GM10266 (cell line): ENCODE results near the gene TRPC4AP.
"Not testable (repeated sequence)": the region's sequence is repeated elsewhere in the genome, so short reads cannot be mapped to it uniquely, and the experiment has no call there.

ENCODE experiments used
- DNase-seq: peaks from one replicate; pipeline ENCODE4 v3.0.0; 2012; ENCODE audit errors: extremely low spot score
- TF ChIP-seq, protein P1 (sequence below): IDR thresholded peaks from 2 replicates; pipeline ENCODE4 v1.5.1; 2012; ENCODE audit warnings: mild to moderate bottlenecking, low read depth; ENCODE audit not compliant: control insufficient read depth, insufficient read depth; ENCODE audit errors: missing control alignments

The TRPC4AP gene

DNA sequence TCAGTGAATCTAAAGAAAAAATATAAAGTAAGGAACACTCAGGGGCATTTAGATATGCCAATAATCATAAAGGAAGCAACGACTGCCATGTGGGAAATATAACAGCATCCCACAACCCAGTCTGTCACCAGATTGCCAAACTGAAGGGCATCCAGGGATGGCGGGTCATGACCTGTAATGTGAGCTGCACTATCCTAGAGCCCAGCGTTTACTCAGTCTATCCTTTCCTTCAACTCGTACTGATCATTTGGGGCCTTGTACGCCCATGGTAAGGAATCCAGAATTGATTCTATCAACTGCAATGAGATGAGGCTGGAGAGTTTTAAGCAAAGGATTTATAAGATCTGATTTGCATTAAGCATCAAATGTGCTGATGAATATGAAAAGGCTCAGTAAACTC is 5.3 kb downstream of the TRPC4AP start:
- TF ChIP-seq, protein P1, sequence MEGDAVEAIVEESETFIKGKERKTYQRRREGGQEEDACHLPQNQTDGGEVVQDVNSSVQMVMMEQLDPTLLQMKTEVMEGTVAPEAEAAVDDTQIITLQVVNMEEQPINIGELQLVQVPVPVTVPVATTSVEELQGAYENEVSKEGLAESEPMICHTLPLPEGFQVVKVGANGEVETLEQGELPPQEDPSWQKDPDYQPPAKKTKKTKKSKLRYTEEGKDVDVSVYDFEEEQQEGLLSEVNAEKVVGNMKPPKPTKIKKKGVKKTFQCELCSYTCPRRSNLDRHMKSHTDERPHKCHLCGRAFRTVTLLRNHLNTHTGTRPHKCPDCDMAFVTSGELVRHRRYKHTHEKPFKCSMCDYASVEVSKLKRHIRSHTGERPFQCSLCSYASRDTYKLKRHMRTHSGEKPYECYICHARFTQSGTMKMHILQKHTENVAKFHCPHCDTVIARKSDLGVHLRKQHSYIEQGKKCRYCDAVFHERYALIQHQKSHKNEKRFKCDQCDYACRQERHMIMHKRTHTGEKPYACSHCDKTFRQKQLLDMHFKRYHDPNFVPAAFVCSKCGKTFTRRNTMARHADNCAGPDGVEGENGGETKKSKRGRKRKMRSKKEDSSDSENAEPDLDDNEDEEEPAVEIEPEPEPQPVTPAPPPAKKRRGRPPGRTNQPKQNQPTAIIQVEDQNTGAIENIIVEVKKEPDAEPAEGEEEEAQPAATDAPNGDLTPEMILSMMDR: no peak
- DNase-seq: no peak

DNA sequence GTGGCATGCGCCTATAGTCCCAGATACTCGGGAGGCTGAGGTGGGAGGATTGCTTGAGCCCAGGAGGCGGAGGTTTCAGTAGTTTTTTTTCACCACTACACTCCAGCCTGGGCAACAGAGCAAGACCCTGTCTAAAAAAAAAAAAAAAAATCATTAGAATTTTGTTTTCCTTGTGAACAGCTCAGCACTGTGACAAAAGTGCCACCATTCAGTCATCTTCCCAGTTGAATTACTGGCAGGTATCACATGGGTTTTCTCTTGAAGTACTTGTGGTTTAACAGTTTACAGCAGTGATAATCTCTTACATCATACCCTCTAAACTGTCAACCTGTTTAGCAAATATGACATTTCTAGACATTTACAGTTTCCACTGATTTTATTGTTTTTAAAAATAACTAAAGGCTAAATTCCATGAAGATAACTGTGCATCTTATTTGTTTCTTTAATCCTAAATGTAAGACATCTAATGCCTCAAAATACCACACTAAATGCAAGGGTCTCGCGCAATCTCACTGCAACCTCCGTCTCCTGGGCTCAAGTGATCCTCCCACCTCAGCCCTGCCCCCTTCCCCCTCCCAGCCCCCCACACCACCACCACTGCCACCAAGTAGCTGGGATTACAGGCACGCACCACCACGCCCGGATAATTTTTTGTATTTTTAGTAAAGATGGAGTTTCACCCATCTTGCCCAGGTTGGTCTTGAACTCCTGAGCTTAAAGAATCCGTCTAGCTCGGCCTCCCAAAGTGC is 7.0 kb downstream of the TRPC4AP start:
- DNase-seq: no peak
- TF ChIP-seq, protein P1: no peak

DNA sequence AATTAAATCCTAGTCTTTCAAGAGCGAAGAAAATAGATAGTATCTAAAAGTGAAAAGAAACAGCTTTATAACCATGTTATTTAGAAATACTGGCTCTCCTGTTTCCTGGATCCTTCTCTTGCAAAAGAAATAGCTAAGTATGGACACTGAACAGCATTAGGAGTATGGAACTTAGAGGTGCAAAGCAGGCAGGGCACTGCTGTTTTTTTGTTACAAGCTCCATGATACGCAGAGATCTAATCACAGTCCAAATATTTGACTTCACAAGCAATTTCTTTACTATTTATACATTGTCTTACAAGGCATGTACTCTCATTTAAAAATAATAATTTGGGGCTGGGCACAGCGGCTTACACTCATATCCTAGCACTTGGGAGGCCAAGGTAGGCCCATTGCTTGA is 7.6 kb downstream of the TRPC4AP start:
- DNase-seq: no peak
- TF ChIP-seq, protein P1: no peak

DNA sequence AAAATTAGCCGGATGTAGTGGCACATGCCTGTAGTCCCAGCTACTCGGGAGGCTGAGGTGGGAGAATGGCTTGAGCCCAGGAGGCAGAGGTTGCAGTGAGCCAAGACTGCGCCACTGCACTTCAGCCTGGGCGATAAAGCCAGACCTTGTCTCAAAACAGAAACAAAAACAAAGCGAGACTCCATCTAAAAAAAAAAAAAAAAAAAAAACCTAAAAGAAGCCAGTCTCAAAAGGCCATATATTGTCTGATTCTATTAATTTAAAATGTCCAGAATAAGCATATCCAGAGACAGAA is 12.3 kb downstream of the TRPC4AP start:
- not testable (repeated sequence) for DNase-seq

DNA sequence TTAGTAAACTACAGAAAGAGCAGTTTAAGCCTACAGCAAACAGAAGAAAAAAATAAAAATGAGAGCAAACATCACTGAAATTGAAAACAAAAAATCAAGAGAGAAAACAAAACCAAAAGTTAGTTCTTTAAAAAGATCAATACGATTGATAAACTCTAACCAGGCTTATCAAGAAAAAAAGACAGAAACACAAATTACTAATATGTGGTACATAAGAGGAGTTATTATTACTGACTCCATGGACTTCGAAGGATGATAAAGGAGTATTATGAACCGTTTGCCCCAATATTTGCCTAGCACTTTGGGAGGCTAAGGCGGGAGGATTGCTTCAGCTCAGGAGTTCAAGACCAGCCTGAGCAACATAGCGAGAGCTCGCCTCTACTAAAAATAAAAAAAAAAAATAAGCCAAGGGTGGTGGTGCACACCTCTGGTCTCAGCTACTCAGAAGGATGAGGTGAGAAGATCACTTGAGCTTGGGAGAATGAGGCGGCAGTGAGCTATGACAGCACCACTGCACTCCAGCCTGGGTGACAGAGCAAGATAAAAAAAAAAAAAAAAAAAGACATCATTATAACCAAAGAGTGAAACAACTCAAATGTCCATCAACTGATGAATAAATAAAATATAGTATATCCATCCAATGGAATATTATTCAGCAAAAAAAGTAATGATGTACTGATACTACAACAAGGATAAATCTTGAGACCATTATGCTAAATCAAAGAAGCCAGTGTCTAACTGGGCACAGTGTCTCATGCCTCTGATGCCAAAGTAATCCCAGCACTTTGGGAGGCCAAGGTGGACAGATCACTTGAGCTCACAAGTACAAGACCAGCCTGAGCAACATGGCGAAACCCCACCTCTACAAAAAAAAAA is 12.9 kb downstream of the TRPC4AP start:
- DNase-seq: no peak
- TF ChIP-seq, protein P1: no peak

DNA sequence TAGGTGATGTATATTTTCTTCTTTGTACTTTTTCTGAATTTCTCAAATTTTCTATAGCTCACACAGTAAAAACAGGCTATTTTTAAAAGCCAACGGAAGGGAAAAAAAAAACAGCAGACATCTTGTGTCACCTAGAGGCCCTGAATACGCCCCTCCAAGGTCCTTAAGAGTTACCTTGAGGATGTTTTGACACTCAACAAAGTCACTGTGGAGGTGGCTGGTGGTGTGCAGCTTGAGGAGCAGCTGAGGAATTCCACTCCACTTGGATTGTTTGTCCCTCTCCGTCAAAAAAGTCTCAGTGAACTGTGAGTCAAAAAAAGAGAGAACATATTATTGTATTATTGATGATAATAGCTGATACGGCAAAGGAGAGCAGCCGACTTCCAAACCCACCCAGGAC is 14.7 kb downstream of the TRPC4AP start:
- DNase-seq: no peak

DNA sequence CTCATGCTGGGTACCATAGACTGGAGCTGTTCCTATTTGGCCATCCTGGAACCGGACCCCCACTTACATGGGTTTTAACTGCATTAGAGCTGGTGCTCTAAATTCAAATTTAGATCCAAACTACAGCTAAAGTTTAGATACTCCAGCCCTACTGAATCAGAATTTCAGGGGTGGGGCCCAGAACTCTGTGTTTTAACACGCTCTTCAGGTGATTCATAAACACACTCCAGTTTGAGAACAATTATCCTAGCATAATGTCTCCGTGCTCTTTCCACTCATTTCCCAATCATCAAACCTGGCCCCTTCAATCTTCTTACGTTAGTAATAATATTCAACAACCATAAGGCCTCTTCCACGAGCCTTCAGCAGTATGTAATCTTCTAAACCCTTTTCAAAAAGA is 15.3 kb downstream of the TRPC4AP start:
- TF ChIP-seq, protein P1: no peak
- no peak for DNase-seq

More for the DNA sequence above, 14.7 kb downstream of the TRPC4AP start:
- TF ChIP-seq, protein P1: no peak

DNA sequence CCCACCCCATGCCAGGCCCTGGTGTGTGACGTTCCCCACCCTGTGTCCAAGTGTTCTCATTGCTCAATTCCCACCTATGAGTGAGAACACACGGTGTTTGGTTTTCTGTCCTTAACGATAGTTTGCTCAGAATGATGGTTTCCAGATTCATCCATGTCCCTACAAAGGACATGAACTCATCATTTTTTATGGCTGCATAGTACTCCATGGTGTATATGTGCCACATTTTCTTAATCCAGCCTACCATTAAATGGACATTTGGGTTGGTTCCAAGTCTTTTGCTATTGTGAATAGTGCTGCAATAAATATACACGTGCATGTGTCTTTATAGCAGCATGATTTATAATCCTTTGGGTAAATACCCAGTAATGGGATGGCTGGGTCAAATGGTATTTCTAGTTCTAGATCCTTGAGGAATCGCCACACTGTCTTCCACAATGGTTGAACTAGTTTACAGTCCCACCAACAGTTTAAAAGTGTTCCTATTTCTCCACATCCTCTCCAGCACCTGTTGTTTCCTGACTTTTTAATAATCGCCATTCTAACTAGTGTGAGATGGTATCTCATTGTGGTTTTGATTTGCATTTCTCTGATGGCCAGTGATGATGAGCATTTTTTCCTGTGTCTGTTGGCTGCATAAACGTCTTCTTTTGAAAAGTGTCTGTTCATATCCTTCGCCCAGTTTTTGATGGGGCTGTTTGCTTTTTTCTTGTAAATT is 21.0 kb downstream of the TRPC4AP start:
- DNase-seq: not testable (repeated sequence)
